Uterus (tissue), 2 donors: Measurements from ENCODE around the gene PIM1.

Source experiments
- CTCF ChIP-seq, 4 experiments: fragments of 200-600 bp in 2 of 4; fragments of 450-650 bp in 2 of 4; sonication (generic) in 2 of 4; IDR thresholded peaks; one replicate each; pipeline ENCODE4 v1.5.1; 2016 to 2019; ENCODE audit warnings: antibody characterized with exemption in 4 of 4, mild to moderate bottlenecking in 2 of 4, moderate library complexity in 1 of 4
- POLR2A ChIP-seq, 2 donors: fragments of 450-650 bp; IDR thresholded peaks; one replicate each; pipeline ENCODE4 v1.6.1; 2016; ENCODE audit warnings: antibody characterized with exemption in 2 of 2, mild to moderate bottlenecking in 1 of 2, moderate library complexity in 1 of 2

GRCh38 chr6:37177935-37178517, 8.1 kb downstream of the PIM1 start:
- TF ChIP-seq CTCF (IDR thresholded peaks at IDR 0.05) = no peak
- TF ChIP-seq POLR2A (IDR thresholded peaks at IDR 0.05) = no peak
